Vagina (tissue), 2 donors: ENCODE data around the gene OR10V1. TPM values are rescaled to one million over a fixed set of nuclear protein-coding genes. Genes with fewer than 3 reads are reported as not detected.

ENCODE experiments used
- DNase-seq, 2 donors: peaks; one replicate each; pipeline ENCODE4 v3.0.0-alpha.2; 2017; ENCODE audit errors: extremely low spot score in 2 of 2
- H3K27ac ChIP-seq: fragments of 200-600 bp; sonication (generic); one replicate; pipeline ENCODE4 v1.5.1; 2019
- H3K27me3 ChIP-seq: fragments of 200-600 bp; sonication (generic); one replicate; pipeline ENCODE4 v1.5.1; 2019
- H3K36me3 ChIP-seq, 2 donors: fragments of 200-600 bp; sonication (generic); one replicate each; pipeline ENCODE4 v1.5.1; 2017 to 2019
- H3K4me1 ChIP-seq: fragments of 200-600 bp; sonication (generic); one replicate; pipeline ENCODE4 v1.5.1; 2019
- H3K4me3 ChIP-seq, 2 donors: fragments of 200-600 bp; sonication (generic); 1 replicate in 1 of 2; 2 replicates in 1 of 2; pipeline ENCODE4 v1.5.1; 2016 to 2019
- H3K9me3 ChIP-seq: fragments of 200-600 bp; sonication (generic); one replicate; pipeline ENCODE4 v1.5.1; 2019
- CTCF ChIP-seq, 3 experiments: fragments of 450-650 bp in 2 of 3; fragments of 200-600 bp in 1 of 3; sonication (generic) in 1 of 3; IDR thresholded peaks; one replicate each; pipeline ENCODE4 v1.5.1; 2017 to 2019; ENCODE audit warnings: antibody characterized with exemption in 3 of 3, mild to moderate bottlenecking in 2 of 3, moderate library complexity in 2 of 3
- POLR2A ChIP-seq, 2 donors: fragments of 450-650 bp; IDR thresholded peaks; one replicate each; pipeline ENCODE4 v1.6.1; 2017; ENCODE audit warnings: antibody characterized with exemption in 2 of 2, mild to moderate bottlenecking in 2 of 2, moderate library complexity in 2 of 2
- POLR2AphosphoS5 ChIP-seq, 2 donors: sonication (generic); formaldehyde crosslinking; IDR thresholded peaks; one replicate each; pipeline ENCODE4 v1.9.0; 2017; ENCODE audit warnings: antibody characterized with exemption in 2 of 2, mild to moderate bottlenecking in 2 of 2, low read depth in 1 of 2; ENCODE audit not compliant: insufficient read depth in 1 of 2
- intact Hi-C: fragments of 100-400 bp; cut with DNase I; formaldehyde crosslinking; loops from one replicate; pipeline ENCODE4 v1.15.1; 2023
- total RNA-seq: library from RNA; depleted of rRNA; stranded (reverse); fragments of >200 nt; gene quantifications from one replicate; pipeline ENCODE4 v1.2.3, GENCODE V29; 2016

The OR10V1 gene
- total RNA-seq, 1 donor from 2014 or later = not detected

- Histone ChIP-seq H3K4me1 (peaks cover 28% of the 10 kb centered on the region), H3K27me3 (no peaks in the 10 kb centered on the region), H3K27ac (peak overlapping the region; percentile 100), H3K9me3 (no peaks in the 10 kb centered on the region), H3K36me3 (no peaks in the 10 kb centered on the region), H3K4me3 (peak overlapping the region; percentile 60 to 97)
- DNase-seq = no peak
- intact Hi-C loops = loop anchor here (2.0 kb wide), 1 partner anchor 49 kb away; no protein-coding TSS in a partner anchor
- TF ChIP-seq POLR2A (IDR thresholded peaks at IDR 0.05) (no peak), CTCF (IDR thresholded peaks at IDR 0.05) (peak; percentile 93 to 95 (median 94)), POLR2AphosphoS5 (IDR thresholded peaks at IDR 0.05; ENCODE audit: insufficient read depth in 1 of 2, low read depth in 1 of 2) (peak; percentile 53 to 70)
Observed at GRCh38 chr11:59753650-59754493, 40.2 kb upstream of the OR10V1 start.

GRCh38 chr11:59746111-59746510, 32.5 kb upstream of the OR10V1 start:
- intact Hi-C loops = no loop called here
- H3K4me1 ChIP-seq = no peaks in the 10 kb centered on the region
- no peak for DNase-seq
- H3K36me3 ChIP-seq = no peaks in the 10 kb centered on the region
- no peak for TF ChIP-seq POLR2AphosphoS5 (IDR thresholded peaks at IDR 0.05; ENCODE audit: insufficient read depth in 1 of 2, low read depth in 1 of 2)
- H3K9me3 ChIP-seq = no peaks in the 10 kb centered on the region
- no peak overlapping the region for H3K27ac ChIP-seq
- no peaks in the 10 kb centered on the region for H3K27me3 ChIP-seq
- H3K4me3 ChIP-seq = no peak overlapping the region

DNA sequence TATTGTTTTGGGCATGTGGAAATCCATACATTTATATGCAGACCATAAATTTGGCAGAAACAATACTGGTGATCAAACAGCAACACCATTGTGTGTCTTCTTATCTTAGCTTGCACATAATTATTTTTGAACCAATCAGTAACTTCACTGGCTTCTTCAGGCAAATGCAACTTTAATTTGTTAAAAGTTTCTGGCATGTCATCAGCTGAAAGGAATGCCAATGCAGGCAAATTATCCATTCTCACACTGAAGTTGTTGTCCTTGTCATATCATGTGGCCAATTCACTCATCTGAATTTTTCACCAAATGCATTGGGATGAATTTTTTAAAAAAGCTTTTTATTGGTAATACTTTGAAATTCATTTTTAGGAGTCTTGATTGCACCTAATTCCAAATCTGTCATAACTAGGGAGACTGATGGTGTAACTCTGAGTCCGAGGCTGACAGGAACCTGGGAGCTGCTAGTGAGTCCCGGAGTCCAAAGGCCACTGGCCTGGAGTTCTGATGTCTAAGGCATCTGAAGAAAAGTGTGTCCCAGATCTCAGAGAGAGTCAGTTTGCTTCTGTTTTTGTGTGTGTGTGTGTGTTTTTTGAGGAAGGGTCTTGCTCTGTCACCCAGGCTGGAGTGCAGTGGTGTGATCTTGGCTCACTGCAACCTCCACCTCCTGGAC, 17.4 kb upstream of the OR10V1 start:
- Histone ChIP-seq H3K27me3 (no peaks in the 10 kb centered on the region), H3K9me3 (no peaks in the 10 kb centered on the region), H3K27ac (no peak overlapping the region), H3K4me1 (no peaks in the 10 kb centered on the region), H3K36me3 (no peaks in the 10 kb centered on the region), H3K4me3 (no peak overlapping the region)
- intact Hi-C loops = no loop called here
- DNase-seq = no peak
- TF ChIP-seq POLR2A (IDR thresholded peaks at IDR 0.05) = no peak
- no peak for TF ChIP-seq POLR2AphosphoS5 (IDR thresholded peaks at IDR 0.05; ENCODE audit: insufficient read depth in 1 of 2, low read depth in 1 of 2)
- TF ChIP-seq CTCF (IDR thresholded peaks at IDR 0.05) = no peak

GRCh38 chr11:59729834-59730233, 16.2 kb upstream of the OR10V1 start:
- DNase-seq = no peak
- TF ChIP-seq CTCF (IDR thresholded peaks at IDR 0.05) (no peak), POLR2A (IDR thresholded peaks at IDR 0.05) (no peak), POLR2AphosphoS5 (IDR thresholded peaks at IDR 0.05; ENCODE audit: insufficient read depth in 1 of 2, low read depth in 1 of 2) (no peak)
- Histone ChIP-seq H3K9me3 (no peaks in the 10 kb centered on the region), H3K27me3 (no peaks in the 10 kb centered on the region), H3K4me3 (no peak overlapping the region), H3K4me1 (no peaks in the 10 kb centered on the region), H3K36me3 (no peaks in the 10 kb centered on the region), H3K27ac (no peak overlapping the region)
- intact Hi-C loops = no loop called here

- no peaks in the 10 kb centered on the region for H3K36me3 ChIP-seq
- H3K4me3 ChIP-seq = no peak overlapping the region
- H3K9me3 ChIP-seq = no peaks in the 10 kb centered on the region
- TF ChIP-seq POLR2AphosphoS5 (IDR thresholded peaks at IDR 0.05; ENCODE audit: insufficient read depth in 1 of 2, low read depth in 1 of 2) (no peak), CTCF (IDR thresholded peaks at IDR 0.05) (no peak)
- no peak overlapping the region for H3K27ac ChIP-seq
- H3K27me3 ChIP-seq = no peaks in the 10 kb centered on the region
- DNase-seq = no peak
- H3K4me1 ChIP-seq = no peaks in the 10 kb centered on the region
- intact Hi-C loops = no loop called here
Observed at GRCh38 chr11:59728913-59729312, 15.3 kb upstream of the OR10V1 start.
